GM10266 (cell line): Measurements from ENCODE around the gene SEC31A.
"Not testable (repeated sequence)": the region's sequence is repeated elsewhere in the genome, so short reads cannot be mapped to it uniquely, and the experiment has no call there.

Experiments used
- DNase-seq: peaks from one replicate; pipeline ENCODE4 v3.0.0; 2012; ENCODE audit errors: extremely low spot score
- TF ChIP-seq, protein P1 (sequence below): IDR thresholded peaks from 2 replicates; pipeline ENCODE4 v1.5.1; 2012; ENCODE audit warnings: mild to moderate bottlenecking, low read depth; ENCODE audit not compliant: control insufficient read depth, insufficient read depth; ENCODE audit errors: missing control alignments

The SEC31A gene

DNA sequence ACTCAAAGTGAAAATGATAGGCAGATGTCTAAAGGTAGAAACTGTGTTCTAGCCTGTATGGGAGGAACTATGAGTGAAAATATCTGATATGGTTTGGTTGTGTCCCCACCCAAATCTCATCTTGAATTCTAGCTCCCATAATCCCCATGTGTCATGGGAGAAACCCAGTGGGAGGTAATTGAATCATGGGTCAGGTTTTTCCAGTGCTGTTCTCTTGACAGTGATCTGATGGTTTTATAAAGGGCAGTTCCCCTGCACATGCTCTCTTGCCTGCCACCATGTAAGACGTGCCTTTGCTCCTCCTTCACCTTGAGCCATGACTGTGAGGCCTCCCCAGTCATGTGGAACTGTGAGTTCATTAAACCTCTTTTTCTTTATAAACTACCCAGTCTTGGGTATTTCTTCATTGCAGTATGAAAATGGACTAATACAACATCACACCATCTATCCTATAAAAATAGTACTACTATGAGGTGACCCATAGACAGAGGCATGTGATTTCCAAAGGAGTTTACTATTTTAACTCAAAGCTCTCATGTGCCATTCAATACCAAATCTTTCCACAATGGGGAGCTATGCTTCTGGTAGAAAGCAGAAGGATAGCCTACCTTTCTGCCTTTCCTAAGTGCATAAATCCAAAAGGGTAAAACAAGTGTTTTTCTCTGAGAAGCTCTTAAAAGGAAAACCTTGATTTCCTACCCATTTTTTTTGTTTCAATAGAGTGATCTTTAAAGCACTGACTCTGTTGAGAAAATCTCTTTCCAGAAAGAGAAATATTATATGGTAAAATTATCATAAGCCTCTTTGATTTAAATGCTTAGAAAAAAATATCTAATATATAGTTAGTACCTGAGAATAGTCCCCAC lies 38.8 kb downstream of the SEC31A start:
- TF ChIP-seq, protein P1, sequence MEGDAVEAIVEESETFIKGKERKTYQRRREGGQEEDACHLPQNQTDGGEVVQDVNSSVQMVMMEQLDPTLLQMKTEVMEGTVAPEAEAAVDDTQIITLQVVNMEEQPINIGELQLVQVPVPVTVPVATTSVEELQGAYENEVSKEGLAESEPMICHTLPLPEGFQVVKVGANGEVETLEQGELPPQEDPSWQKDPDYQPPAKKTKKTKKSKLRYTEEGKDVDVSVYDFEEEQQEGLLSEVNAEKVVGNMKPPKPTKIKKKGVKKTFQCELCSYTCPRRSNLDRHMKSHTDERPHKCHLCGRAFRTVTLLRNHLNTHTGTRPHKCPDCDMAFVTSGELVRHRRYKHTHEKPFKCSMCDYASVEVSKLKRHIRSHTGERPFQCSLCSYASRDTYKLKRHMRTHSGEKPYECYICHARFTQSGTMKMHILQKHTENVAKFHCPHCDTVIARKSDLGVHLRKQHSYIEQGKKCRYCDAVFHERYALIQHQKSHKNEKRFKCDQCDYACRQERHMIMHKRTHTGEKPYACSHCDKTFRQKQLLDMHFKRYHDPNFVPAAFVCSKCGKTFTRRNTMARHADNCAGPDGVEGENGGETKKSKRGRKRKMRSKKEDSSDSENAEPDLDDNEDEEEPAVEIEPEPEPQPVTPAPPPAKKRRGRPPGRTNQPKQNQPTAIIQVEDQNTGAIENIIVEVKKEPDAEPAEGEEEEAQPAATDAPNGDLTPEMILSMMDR, result peak; percentile 30
- no peak for DNase-seq

DNA sequence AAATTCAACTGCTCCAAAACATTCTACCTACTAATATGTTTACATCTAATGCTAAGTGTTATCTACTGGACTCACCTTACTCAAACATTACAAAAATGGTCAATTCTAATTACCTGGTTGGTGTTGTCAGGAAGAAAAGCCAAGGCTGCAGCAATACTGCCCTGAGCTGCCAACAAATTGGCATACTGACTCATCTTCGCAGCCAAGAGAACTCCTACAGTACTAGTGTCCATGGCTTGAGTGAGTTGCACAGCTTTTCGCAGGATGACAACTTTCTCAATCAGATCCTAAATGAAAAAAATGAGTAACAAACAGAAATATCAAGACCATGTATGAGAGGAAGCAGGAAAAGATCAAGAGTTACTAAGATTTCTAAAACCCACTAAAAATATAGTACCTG lies 39.6 kb downstream of the SEC31A start:
- no peak for DNase-seq
- TF ChIP-seq, protein P1, result no peak

DNA sequence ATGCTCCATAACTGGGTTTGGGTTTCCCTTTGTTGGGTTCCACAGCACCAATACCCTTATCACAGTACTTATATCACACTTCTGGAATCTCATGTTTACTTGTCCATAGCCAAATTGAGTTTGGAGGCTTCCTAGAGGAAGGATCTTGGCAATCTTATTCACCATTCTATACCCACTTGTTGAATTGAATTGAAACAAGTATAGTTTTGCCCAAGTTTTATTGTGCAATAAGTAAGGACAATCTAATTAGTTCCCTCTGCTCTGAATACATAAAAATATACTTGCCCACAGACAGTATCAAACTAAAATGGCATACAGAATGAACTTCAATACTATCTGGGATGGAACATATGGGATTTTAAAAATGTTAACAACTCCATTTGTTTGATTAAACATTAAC lies 40.3 kb downstream of the SEC31A start:
- DNase-seq, result no peak
- TF ChIP-seq, protein P1, result no peak

DNA sequence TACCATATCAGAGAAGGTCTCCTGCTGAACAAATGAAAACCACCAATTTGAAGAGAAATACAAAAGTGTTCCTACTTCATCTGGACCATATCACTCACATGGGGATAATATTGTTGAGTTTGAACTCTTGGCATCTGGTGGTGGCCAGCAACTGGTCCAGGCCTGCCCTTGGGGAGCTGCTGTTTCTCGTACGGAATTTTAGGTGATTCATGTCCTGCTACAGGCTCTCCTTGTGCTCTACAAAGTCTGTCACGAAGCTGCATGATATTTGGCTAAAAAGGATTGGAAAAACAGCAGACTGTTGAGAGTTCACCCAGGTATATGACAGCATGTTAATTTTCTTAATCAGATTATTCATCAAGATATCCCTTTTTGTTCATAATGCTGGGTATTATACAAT lies 42.2 kb downstream of the SEC31A start:
- DNase-seq, result no peak
- TF ChIP-seq, protein P1, result no peak

DNA sequence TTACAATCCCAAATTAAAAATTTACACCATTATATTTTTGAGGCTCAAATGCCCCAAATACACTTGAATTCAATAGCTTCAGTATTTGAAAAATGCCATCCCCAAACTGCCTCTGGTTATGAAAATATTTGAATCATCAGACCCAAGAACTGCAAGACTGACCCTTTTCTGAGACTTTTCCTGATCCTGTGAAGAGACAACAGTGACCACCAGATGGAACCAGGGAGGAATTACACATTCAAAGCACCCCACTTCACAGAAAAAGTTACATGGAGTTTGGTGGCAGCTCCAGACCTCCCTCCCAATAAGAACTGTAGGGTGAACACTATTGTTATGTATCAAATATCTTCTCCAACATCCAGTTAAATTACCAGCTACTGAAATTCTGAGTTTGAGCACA lies 48.4 kb downstream of the SEC31A start:
- TF ChIP-seq, protein P1, result peak; percentile 8
- DNase-seq, result no peak

DNA sequence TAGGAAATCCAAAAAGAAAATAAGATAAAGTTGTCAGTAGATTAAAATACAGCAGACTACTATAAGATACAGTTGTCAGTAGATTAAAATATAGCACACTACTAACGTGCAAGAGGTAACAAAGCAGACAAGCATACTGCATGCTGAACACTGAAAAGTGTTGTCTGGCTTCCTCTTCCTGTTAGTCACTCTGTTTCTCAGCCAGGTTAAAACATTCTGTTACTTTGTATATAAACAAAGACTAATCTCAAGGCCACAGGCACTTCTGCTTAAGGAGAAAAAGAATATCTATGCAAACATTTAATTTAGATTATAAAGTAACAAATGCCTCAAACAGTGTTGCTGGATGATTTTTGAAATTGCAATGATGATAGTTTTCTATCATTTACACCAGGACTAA lies 51.3 kb downstream of the SEC31A start:
- TF ChIP-seq, protein P1, result no peak
- no peak for DNase-seq

DNA sequence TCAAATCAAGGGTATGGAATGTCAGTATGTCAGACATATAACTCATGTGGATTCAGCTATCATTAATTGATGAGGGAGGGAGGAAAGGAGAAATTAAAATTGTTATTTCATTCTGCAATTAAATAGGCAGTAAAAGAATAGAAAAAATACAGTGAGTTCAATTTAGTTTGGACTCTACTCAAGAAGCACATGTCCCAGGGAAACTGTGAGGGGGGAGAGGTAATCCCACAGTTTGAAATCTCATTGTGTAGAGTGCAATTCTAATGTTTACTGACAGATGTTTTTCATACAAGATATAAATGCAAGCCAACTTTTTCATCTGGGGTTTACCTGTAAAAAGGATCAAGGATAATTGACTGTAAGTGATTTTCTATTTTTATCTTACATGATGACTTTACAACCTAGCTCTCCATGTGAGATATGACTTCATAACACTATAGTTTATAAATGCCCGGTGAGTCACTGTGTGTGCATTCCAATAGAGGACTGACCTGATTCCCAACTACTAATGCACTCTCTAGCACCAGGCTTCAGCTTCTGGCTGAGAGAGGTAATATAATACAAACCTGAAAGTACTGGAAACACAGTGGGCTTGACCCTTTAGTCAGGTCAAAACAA lies 57.1 kb downstream of the SEC31A start:
- DNase-seq, result no peak
- TF ChIP-seq, protein P1, result no peak

DNA sequence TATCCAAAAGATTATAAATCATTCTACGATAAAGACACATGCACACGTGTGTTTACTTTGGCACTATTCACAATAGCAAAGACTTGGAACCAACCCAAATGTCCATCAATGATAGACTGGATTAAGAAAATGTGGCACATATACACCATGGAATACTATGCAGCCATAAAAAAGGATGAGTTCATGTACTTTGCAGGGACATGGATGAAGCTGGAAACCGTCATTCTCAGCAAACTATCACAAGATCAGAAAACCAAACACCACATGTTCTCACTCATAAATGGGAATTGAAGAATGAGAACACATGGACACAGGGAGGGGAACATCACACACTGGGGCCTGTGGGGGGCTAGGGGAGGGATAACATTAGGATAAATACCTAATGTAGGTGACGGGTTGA lies 57.9 kb downstream of the SEC31A start:
- not testable (repeated sequence) for DNase-seq
